HepG2 (cell line): ENCODE data around the gene UCN2. TPM values are rescaled to one million over a fixed set of nuclear protein-coding genes. Genes with fewer than 3 reads are reported as not detected.

Source experiments
- ETV5 ChIP-seq: IDR thresholded peaks from 2 replicates; pipeline ENCODE4 v1.6.1; 2018; ENCODE audit warnings: missing biosample characterization, missing genetic modification reagents, inconsistent platforms, borderline replicate concordance
- ETV6 ChIP-seq: sonication (generic); formaldehyde crosslinking; conservative IDR thresholded peaks from 2 replicates; pipeline ENCODE4 v1.4.0; 2020; ENCODE audit warnings: missing genetic modification reagents
- EZH2 ChIP-seq: conservative IDR thresholded peaks from 2 replicates; pipeline ENCODE4 v1.6.1; 2012; ENCODE audit warnings: mild to moderate bottlenecking, low read depth, low read length, moderate library complexity
- FOXJ3 ChIP-seq: sonication (generic); formaldehyde crosslinking; IDR thresholded peaks from 2 replicates; pipeline ENCODE4 v1.4.0; 2020; ENCODE audit warnings: missing genetic modification reagents, mild to moderate bottlenecking, borderline replicate concordance
- RFXANK ChIP-seq: IDR thresholded peaks from 2 replicates; pipeline ENCODE4 v1.6.1; 2016
- RNF2 ChIP-seq: fragments of 450-650 bp; conservative IDR thresholded peaks from 2 replicates; pipeline ENCODE4 v1.6.1; 2016; ENCODE audit warnings: low read depth
- SUZ12 ChIP-seq: fragments of 150-350 bp; IDR thresholded peaks from 2 replicates; pipeline ENCODE4 v1.6.1; 2014; ENCODE audit warnings: low read depth, low read length
- ZBTB38 ChIP-seq: sonication (generic); formaldehyde crosslinking; IDR thresholded peaks from 2 replicates; pipeline ENCODE4 v1.5.1; 2020; ENCODE audit warnings: mild to moderate bottlenecking, missing genetic modification reagents
- ZKSCAN8 ChIP-seq: IDR thresholded peaks from 2 replicates; pipeline ENCODE4 v1.6.1; 2016; ENCODE audit warnings: borderline replicate concordance, missing genetic modification reagents, missing compliant biosample characterization
- ZMAT3 ChIP-seq: sonication (generic); formaldehyde crosslinking; conservative IDR thresholded peaks from 2 replicates; pipeline ENCODE4 v1.7.0; 2021; ENCODE audit warnings: missing genetic modification reagents
- ZNF562 ChIP-seq: sonication (generic); formaldehyde crosslinking; IDR thresholded peaks from 2 replicates; pipeline ENCODE4 v1.8.0; 2022; ENCODE audit warnings: missing genetic modification reagents, borderline replicate concordance
- ZNF564 ChIP-seq: sonication (generic); formaldehyde crosslinking; IDR thresholded peaks from 2 replicates; pipeline ENCODE4 v1.8.1; 2023; ENCODE audit warnings: mild to moderate bottlenecking, missing genetic modification reagents
- ZNF788 ChIP-seq: sonication (generic); formaldehyde crosslinking; IDR thresholded peaks from 2 replicates; pipeline ENCODE4 v1.5.0; 2020; ENCODE audit warnings: mild to moderate bottlenecking, missing genetic modification reagents, borderline replicate concordance
- polyA plus RNA-seq, 8 experiments: library from polyadenylated mRNA; depleted of rRNA in 3 of 8; stranded (reverse) in 7 of 8; unstranded in 1 of 8; fragments of >200 nt; fragmentation: Illumina TruSeq in 4 of 8; extraction: Trizol in 4 of 8; gene quantifications; 2 replicates each; pipeline versions ENCODE4 v1.2.1 to v1.2.3, GENCODE V29; 2011 to 2016; ENCODE audit warnings: low read depth in 4 of 8, missing spikeins in 1 of 8, mixed read lengths in 1 of 8; ENCODE audit not compliant: insufficient read depth in 1 of 8
- total RNA-seq, 5 experiments: library from RNA; depleted of rRNA; stranded (reverse); fragments of >200 nt; fragmentation: Illumina TruSeq; extraction: Trizol; gene quantifications; 2 replicates each; pipeline ENCODE4 v1.2.3, GENCODE V29; 2016; ENCODE audit warnings: low read depth in 1 of 5
- TF ChIP-seq, protein P1 (sequence below): sonication (generic); formaldehyde crosslinking; IDR thresholded peaks from 2 replicates; pipeline ENCODE4 v1.8.1; 2023; ENCODE audit warnings: missing genetic modification reagents, mild to moderate bottlenecking, borderline replicate concordance
- TF ChIP-seq, protein P2 (sequence below): sonication (generic); formaldehyde crosslinking; IDR thresholded peaks from 2 replicates; pipeline ENCODE4 v1.5.0; 2020; ENCODE audit warnings: mild to moderate bottlenecking, missing genetic modification reagents
- TF ChIP-seq, protein P3 (sequence below): sonication (generic); formaldehyde crosslinking; IDR thresholded peaks from 2 replicates; pipeline ENCODE4; 2020; ENCODE audit warnings: missing genetic modification reagents, mild to moderate bottlenecking, borderline replicate concordance
- TF ChIP-seq, protein P4 (sequence below): IDR thresholded peaks from 2 replicates; pipeline ENCODE4 v1.6.1; 2016; ENCODE audit warnings: low read depth, control low read depth
- TF ChIP-seq, protein P5 (sequence below): sonication (generic); formaldehyde crosslinking; IDR thresholded peaks from 2 replicates; pipeline ENCODE4 v1.5.1; 2020; ENCODE audit warnings: mild to moderate bottlenecking, missing genetic modification reagents, moderate library complexity
- TF ChIP-seq, protein P6 (sequence below): sonication (generic); formaldehyde crosslinking; IDR thresholded peaks from 2 replicates; pipeline ENCODE4 v1.4.0; 2020; ENCODE audit warnings: missing genetic modification reagents, mild to moderate bottlenecking, borderline replicate concordance

UCN2 gene
- total and polyA plus RNA-seq, 2 of the 13 experiments (the other 11 are each of a cell fraction or from before 2014, with no cell fraction given): 0.07 to 1.5 TPM

DNA sequence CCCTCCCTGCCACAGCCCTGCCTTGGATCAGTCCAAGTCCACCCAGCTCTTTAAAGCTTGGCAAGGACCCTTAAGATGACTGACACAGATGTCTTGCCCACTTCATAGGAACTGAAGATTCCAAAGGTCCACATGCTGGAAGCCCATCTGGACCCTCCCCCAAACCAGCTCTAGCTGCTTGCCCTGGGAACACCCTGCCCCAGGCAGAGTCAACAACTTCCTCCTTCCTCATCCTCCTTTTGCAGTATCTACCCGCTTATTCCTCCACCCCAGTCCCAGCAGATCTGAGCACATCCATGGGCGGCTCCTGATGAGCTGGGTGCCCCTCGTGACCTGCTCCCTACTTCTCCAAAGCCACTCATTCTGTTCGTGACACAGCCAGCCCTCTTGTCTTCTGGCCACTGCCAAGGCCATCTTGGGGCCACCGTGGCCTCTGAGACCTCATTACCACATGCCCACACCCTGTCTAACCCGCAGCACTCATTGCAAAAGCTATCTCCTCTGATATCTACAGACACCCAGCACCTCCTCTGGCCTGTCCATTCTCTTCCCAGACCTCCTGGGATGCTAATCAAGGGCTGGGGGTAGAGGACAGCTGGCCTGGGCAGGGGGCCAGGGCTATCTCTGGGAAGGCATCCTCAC, 5.0 kb downstream of the UCN2 start (continued):
- no peak for TF ChIP-seq ETV5 (CRISPR knock-in tag)
- TF ChIP-seq, protein P1, sequence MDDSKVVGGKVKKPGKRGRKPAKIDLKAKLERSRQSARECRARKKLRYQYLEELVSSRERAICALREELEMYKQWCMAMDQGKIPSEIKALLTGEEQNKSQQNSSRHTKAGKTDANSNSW (CRISPR knock-in tag): no peak
- TF ChIP-seq, protein P2, sequence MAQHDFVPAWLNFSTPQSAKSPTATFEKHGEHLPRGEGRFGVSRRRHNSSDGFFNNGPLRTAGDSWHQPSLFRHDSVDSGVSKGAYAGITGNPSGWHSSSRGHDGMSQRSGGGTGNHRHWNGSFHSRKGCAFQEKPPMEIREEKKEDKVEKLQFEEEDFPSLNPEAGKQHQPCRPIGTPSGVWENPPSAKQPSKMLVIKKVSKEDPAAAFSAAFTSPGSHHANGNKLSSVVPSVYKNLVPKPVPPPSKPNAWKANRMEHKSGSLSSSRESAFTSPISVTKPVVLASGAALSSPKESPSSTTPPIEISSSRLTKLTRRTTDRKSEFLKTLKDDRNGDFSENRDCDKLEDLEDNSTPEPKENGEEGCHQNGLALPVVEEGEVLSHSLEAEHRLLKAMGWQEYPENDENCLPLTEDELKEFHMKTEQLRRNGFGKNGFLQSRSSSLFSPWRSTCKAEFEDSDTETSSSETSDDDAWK (CRISPR knock-in tag): no peak
- no peak for TF ChIP-seq ZKSCAN8 (CRISPR knock-in tag)
- no peak for TF ChIP-seq ZNF562 (CRISPR knock-in tag)
- TF ChIP-seq RNF2: no peak
- TF ChIP-seq, protein P3, sequence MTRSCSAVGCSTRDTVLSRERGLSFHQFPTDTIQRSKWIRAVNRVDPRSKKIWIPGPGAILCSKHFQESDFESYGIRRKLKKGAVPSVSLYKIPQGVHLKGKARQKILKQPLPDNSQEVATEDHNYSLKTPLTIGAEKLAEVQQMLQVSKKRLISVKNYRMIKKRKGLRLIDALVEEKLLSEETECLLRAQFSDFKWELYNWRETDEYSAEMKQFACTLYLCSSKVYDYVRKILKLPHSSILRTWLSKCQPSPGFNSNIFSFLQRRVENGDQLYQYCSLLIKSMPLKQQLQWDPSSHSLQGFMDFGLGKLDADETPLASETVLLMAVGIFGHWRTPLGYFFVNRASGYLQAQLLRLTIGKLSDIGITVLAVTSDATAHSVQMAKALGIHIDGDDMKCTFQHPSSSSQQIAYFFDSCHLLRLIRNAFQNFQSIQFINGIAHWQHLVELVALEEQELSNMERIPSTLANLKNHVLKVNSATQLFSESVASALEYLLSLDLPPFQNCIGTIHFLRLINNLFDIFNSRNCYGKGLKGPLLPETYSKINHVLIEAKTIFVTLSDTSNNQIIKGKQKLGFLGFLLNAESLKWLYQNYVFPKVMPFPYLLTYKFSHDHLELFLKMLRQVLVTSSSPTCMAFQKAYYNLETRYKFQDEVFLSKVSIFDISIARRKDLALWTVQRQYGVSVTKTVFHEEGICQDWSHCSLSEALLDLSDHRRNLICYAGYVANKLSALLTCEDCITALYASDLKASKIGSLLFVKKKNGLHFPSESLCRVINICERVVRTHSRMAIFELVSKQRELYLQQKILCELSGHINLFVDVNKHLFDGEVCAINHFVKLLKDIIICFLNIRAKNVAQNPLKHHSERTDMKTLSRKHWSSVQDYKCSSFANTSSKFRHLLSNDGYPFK: peak; percentile 34; the same call in 1 of the 2 replicates
- no peak for TF ChIP-seq ZMAT3 (CRISPR knock-in tag)
- TF ChIP-seq ZNF564 (CRISPR knock-in tag): no peak
- no peak for TF ChIP-seq RFXANK
- no peak for TF ChIP-seq ETV6 (CRISPR knock-in tag)
- no peak for TF ChIP-seq FOXJ3 (CRISPR knock-in tag)
- TF ChIP-seq, protein P4, sequence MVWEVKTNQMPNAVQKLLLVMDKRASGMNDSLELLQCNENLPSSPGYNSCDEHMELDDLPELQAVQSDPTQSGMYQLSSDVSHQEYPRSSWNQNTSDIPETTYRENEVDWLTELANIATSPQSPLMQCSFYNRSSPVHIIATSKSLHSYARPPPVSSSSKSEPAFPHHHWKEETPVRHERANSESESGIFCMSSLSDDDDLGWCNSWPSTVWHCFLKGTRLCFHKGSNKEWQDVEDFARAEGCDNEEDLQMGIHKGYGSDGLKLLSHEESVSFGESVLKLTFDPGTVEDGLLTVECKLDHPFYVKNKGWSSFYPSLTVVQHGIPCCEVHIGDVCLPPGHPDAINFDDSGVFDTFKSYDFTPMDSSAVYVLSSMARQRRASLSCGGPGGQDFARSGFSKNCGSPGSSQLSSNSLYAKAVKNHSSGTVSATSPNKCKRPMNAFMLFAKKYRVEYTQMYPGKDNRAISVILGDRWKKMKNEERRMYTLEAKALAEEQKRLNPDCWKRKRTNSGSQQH: 0 out of 2 replicates have a peak, but pooled peaks have one; percentile 61
- TF ChIP-seq EZH2: no peak
- peak; percentile 12; the same call in 1 of the 2 replicates for TF ChIP-seq ZBTB38
- TF ChIP-seq, protein P5, sequence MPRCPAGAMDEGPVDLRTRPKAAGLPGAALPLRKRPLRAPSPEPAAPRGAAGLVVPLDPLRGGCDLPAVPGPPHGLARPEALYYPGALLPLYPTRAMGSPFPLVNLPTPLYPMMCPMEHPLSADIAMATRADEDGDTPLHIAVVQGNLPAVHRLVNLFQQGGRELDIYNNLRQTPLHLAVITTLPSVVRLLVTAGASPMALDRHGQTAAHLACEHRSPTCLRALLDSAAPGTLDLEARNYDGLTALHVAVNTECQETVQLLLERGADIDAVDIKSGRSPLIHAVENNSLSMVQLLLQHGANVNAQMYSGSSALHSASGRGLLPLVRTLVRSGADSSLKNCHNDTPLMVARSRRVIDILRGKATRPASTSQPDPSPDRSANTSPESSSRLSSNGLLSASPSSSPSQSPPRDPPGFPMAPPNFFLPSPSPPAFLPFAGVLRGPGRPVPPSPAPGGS (CRISPR knock-in tag): no peak
- TF ChIP-seq, protein P6, sequence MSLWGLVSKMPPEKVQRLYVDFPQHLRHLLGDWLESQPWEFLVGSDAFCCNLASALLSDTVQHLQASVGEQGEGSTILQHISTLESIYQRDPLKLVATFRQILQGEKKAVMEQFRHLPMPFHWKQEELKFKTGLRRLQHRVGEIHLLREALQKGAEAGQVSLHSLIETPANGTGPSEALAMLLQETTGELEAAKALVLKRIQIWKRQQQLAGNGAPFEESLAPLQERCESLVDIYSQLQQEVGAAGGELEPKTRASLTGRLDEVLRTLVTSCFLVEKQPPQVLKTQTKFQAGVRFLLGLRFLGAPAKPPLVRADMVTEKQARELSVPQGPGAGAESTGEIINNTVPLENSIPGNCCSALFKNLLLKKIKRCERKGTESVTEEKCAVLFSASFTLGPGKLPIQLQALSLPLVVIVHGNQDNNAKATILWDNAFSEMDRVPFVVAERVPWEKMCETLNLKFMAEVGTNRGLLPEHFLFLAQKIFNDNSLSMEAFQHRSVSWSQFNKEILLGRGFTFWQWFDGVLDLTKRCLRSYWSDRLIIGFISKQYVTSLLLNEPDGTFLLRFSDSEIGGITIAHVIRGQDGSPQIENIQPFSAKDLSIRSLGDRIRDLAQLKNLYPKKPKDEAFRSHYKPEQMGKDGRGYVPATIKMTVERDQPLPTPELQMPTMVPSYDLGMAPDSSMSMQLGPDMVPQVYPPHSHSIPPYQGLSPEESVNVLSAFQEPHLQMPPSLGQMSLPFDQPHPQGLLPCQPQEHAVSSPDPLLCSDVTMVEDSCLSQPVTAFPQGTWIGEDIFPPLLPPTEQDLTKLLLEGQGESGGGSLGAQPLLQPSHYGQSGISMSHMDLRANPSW (CRISPR knock-in tag): no peak
- TF ChIP-seq ZNF788 (CRISPR knock-in tag): 0 out of 2 replicates have a peak, but pooled peaks have one; percentile 21
- no peak for TF ChIP-seq SUZ12
